ENCODE results near the gene BAIAP2L2.
"Not testable (repeated sequence)": the region's sequence is repeated elsewhere in the genome, so short reads cannot be mapped to it uniquely, and the experiment has no call there.

Gene BAIAP2L2

GRCh38 chr22:38037367-38038150 is 72.9 kb downstream of the BAIAP2L2 start:
- not testable (repeated sequence) for DNase-seq (ENCODE audit: low spot score)

GRCh38 chr22:38036392-38037062 is 74.0 kb downstream of the BAIAP2L2 start:
- DNase-seq (ENCODE audit: low spot score): no peak

GRCh38 chr22:38035530-38035885 is 75.0 kb downstream of the BAIAP2L2 start:
- no peak for DNase-seq (ENCODE audit: low spot score)
